GM23338 (cell line): ENCODE measurements around the gene UBA3. TPM values are rescaled to one million over a fixed set of nuclear protein-coding genes. Genes with fewer than 3 reads are reported as not detected.
A peak's percentile ranks its signal among the peaks of the same experiment; 100 is the strongest.

Experiments used
- ATAC-seq: fragments of 200-7000 bp; cut with Tn5 transposase; 3 replicates; pipeline ENCODE4 v1.9.1; 2020
- DNase-seq: peaks from one replicate; pipeline ENCODE4 v3.0.0-alpha.2; 2015; ENCODE audit warnings: low spot score
- H2AFZ ChIP-seq: fragments of 200-600 bp; sonication (generic); 2 replicates; pipeline ENCODE4 v1.8.0; 2016; ENCODE audit warnings: antibody characterized with exemption, mild to moderate bottlenecking, moderate library complexity
- H3F3A ChIP-seq: fragments of 200-600 bp; sonication (generic); replicated peaks from 2 replicates; pipeline ENCODE4 v1.8.0; 2017; ENCODE audit warnings: antibody characterized with exemption, mixed run types, low read depth
- H3K27ac ChIP-seq: fragments of 200-600 bp; sonication (generic); 2 replicates; pipeline ENCODE4 v1.6.1; 2016; ENCODE audit warnings: low read depth
- H3K27me3 ChIP-seq: fragments of 200-600 bp; sonication (generic); 2 replicates; pipeline ENCODE4 v1.8.0; 2016; ENCODE audit warnings: mild to moderate bottlenecking, mixed run types, moderate library complexity; ENCODE audit not compliant: insufficient read depth
- H3K36me3 ChIP-seq: fragments of 200-600 bp; sonication (generic); 2 replicates; pipeline ENCODE4 v1.8.0; 2016; ENCODE audit warnings: mild to moderate bottlenecking; ENCODE audit not compliant: insufficient read depth
- H3K4me1 ChIP-seq: fragments of 200-600 bp; sonication (generic); 2 replicates; pipeline ENCODE4 v1.8.0; 2016; ENCODE audit warnings: mild to moderate bottlenecking, moderate library complexity; ENCODE audit not compliant: insufficient read depth
- H3K4me2 ChIP-seq: fragments of 200-600 bp; sonication (generic); 2 replicates; pipeline ENCODE4 v1.7.1; 2017; ENCODE audit warnings: mixed run types
- H3K4me3 ChIP-seq: fragments of 200-600 bp; sonication (generic); 2 replicates; pipeline ENCODE4 v1.6.1; 2016; ENCODE audit warnings: mixed run types
- H3K79me2 ChIP-seq: fragments of 200-600 bp; sonication (generic); replicated peaks from 2 replicates; pipeline ENCODE4 v1.8.0; 2017; ENCODE audit warnings: mild to moderate bottlenecking; ENCODE audit not compliant: insufficient read depth
- H3K9me2 ChIP-seq: fragments of 200-600 bp; sonication (generic); 2 replicates; pipeline ENCODE4 v1.8.0; 2017; ENCODE audit not compliant: insufficient read depth
- H4K20me1 ChIP-seq: fragments of 200-600 bp; sonication (generic); replicated peaks from 2 replicates; pipeline ENCODE4 v1.8.0; 2017; ENCODE audit warnings: mild to moderate bottlenecking; ENCODE audit not compliant: insufficient read depth
- H3K27ac Mint-ChIP-seq: 2 replicates; pipeline ENCODE4 v1.8.0; 2020; ENCODE audit warnings: inconsistent platforms, mild to moderate bottlenecking, moderate library complexity, mixed read lengths
- H3K27me3 Mint-ChIP-seq: 3 replicates; pipeline ENCODE4 v1.8.0; 2022; ENCODE audit warnings: low read depth, mild to moderate bottlenecking, moderate library complexity, mixed read lengths, inconsistent platforms; ENCODE audit not compliant: insufficient read depth, poor library complexity
- H3K36me3 Mint-ChIP-seq: 3 replicates; pipeline ENCODE4 v1.8.0; 2021; ENCODE audit warnings: low read depth, mild to moderate bottlenecking, inconsistent platforms, moderate library complexity, mixed read lengths
- H3K4me1 Mint-ChIP-seq: 3 replicates; pipeline ENCODE4 v1.8.0; 2020; ENCODE audit warnings: mild to moderate bottlenecking, inconsistent platforms, mixed read lengths
- H3K4me3 Mint-ChIP-seq: 3 replicates; pipeline ENCODE4 v1.8.0; 2021; ENCODE audit warnings: moderate library complexity, mild to moderate bottlenecking, inconsistent platforms, mixed read lengths
- H3K9me3 Mint-ChIP-seq: 3 replicates; pipeline ENCODE4 v1.8.0; 2020; ENCODE audit warnings: moderate library complexity, mild to moderate bottlenecking, inconsistent platforms, mixed read lengths
- CTCF ChIP-seq, 2 experiments: fragments of 200-600 bp in 1 of 2; sonication (generic) in 1 of 2; conservative IDR thresholded peaks; 2 replicates each; pipeline versions ENCODE4 v1.5.1 to v1.6.1; 2016 to 2017; ENCODE audit warnings: antibody characterized with exemption in 2 of 2, low read depth in 2 of 2, mild to moderate bottlenecking in 2 of 2, moderate library complexity in 1 of 2
- EZH2 ChIP-seq: fragments of 200-600 bp; sonication (generic); IDR thresholded peaks from one replicate; pipeline ENCODE4 v1.8.0; 2017; ENCODE audit warnings: antibody characterized with exemption, mild to moderate bottlenecking, low read depth; ENCODE audit not compliant: unreplicated experiment
- EZH2phosphoT487 ChIP-seq: fragments of 200-600 bp; sonication (generic); IDR thresholded peaks from one replicate; pipeline ENCODE4 v1.8.1; 2018; ENCODE audit warnings: antibody characterized with exemption; ENCODE audit not compliant: unreplicated experiment
- NANOG ChIP-seq: IDR thresholded peaks from 2 replicates; pipeline ENCODE4 v1.6.1; 2016; ENCODE audit warnings: antibody characterized with exemption, borderline replicate concordance
- POLR2AphosphoS5 ChIP-seq: IDR thresholded peaks from 2 replicates; pipeline ENCODE4 v1.6.1; 2016; ENCODE audit warnings: antibody characterized with exemption, low read depth
- ZNF114 ChIP-seq: fragments of 250-450 bp; sonication (Bioruptor Pico); IDR thresholded peaks from 2 replicates; pipeline ENCODE4 v1.5.0; 2020; ENCODE audit warnings: mild to moderate bottlenecking, moderate library complexity
- ZNF462 ChIP-seq: fragments of 250-450 bp; sonication (Bioruptor Pico); IDR thresholded peaks from 2 replicates; pipeline ENCODE4 v1.5.0; 2020; ENCODE audit warnings: mild to moderate bottlenecking, moderate library complexity
- polyA plus RNA-seq: library from polyadenylated mRNA; unstranded; fragments of >200 nt; fragmentation: Nextera tagmentation; extraction: Ambion mirVana; gene quantifications from 2 replicates; pipeline ENCODE4 v1.2.1, GENCODE V29; 2016
- total RNA-seq: library from RNA; depleted of rRNA; stranded (reverse); fragments of >200 nt; shearing (Covaris generic); gene quantifications from 2 replicates; pipeline ENCODE4 v1.2.3, GENCODE V29; 2014

The UBA3 gene
- total and polyA plus RNA-seq, 2 experiments from 2014 or later: 53.2 to 85.3 TPM

- no peaks in the 10 kb centered on the region for H3K9me2 ChIP-seq
- H3K4me3 ChIP-seq: no peak overlapping the region
- no peaks in the 10 kb centered on the region for H3K36me3 ChIP-seq
- H3K4me1 Mint-ChIP-seq: peaks cover 43% of the 10 kb centered on the region
- no peaks in the 10 kb centered on the region for H4K20me1 ChIP-seq
- peaks cover 9% of the 10 kb centered on the region for H3K27me3 Mint-ChIP-seq
- no peak overlapping the region for H2AFZ ChIP-seq
- peak overlapping the region; percentile 65; the same call in 1 of the 2 replicates for H3K27ac ChIP-seq
- TF ChIP-seq EZH2 (no peak), ZNF114 (no peak), ZNF462 (CRISPR knock-in tag) (no peak), NANOG (no peak), CTCF (conservative IDR thresholded peaks at IDR 0.05; ENCODE audit: low read depth in 2 of 2) (no peak), POLR2AphosphoS5 (no peak), EZH2phosphoT487 (no peak)
- H3K79me2 ChIP-seq: 0 out of 2 replicates have a peak, but pooled peaks cover 24% of the 10 kb centered on the region
- DNase-seq (no peak), ATAC-seq (no peak)
- H3F3A ChIP-seq: no peaks in the 10 kb centered on the region
- peaks cover 45% of the 10 kb centered on the region for H3K4me1 ChIP-seq
- H3K4me2 ChIP-seq: no peak overlapping the region
- H3K36me3 Mint-ChIP-seq: no peaks in the 10 kb centered on the region
- H3K4me3 Mint-ChIP-seq: no peak overlapping the region
- H3K27me3 ChIP-seq: no peaks in the 10 kb centered on the region
- H3K27ac Mint-ChIP-seq: no peak overlapping the region
- H3K9me3 Mint-ChIP-seq: no peaks in the 10 kb centered on the region
Measured at GRCh38 chr3:69091389-69092029, 11.3 kb upstream of the UBA3 start.
